Activated T-helper 1 cell treated with Interleukin-2 at 50 U/mL for 16 hours (primary cell): ENCODE results near the gene OCRL.

Experiments
- DNase-seq: peaks from one replicate; pipeline ENCODE4 v3.0.0-alpha.2; 2020; ENCODE audit warnings: low read depth

The OCRL gene

GRCh38 chrX:129585691-129586090 lies 45.6 kb downstream of the OCRL start:
- DNase-seq = no peak

- no peak for DNase-seq
Measured at GRCh38 chrX:129586446-129586845, 46.4 kb downstream of the OCRL start.

- no peak for DNase-seq
Measured at GRCh38 chrX:129590596-129590995, 50.5 kb downstream of the OCRL start.

GRCh38 chrX:129593137-129593536 lies 53.1 kb downstream of the OCRL start:
- DNase-seq = no peak

- DNase-seq = no peak
Measured at GRCh38 chrX:129594781-129595180, 54.7 kb downstream of the OCRL start.

- no peak for DNase-seq
Measured at GRCh38 chrX:129596077-129596476, 56.0 kb downstream of the OCRL start.

GRCh38 chrX:129597905-129598304 lies 57.8 kb downstream of the OCRL start:
- no peak for DNase-seq

- no peak for DNase-seq
Measured at GRCh38 chrX:129599499-129599898, 59.4 kb downstream of the OCRL start.

GRCh38 chrX:129599996-129600395 lies 59.9 kb downstream of the OCRL start:
- DNase-seq = no peak

GRCh38 chrX:129600981-129601424 lies 60.9 kb downstream of the OCRL start:
- DNase-seq = no peak

GRCh38 chrX:129606918-129607317 lies 66.9 kb downstream of the OCRL start:
- peak; percentile 19 for DNase-seq

- no peak for DNase-seq
Measured at GRCh38 chrX:129608496-129608895, 68.4 kb downstream of the OCRL start.

GRCh38 chrX:129609395-129609794 lies 69.3 kb downstream of the OCRL start:
- DNase-seq = no peak

- no peak for DNase-seq
Measured at GRCh38 chrX:129612396-129612795, 72.3 kb downstream of the OCRL start.

- no peak for DNase-seq
Measured at GRCh38 chrX:129613596-129613995, 73.5 kb downstream of the OCRL start.

- no peak for DNase-seq
Measured at GRCh38 chrX:129614481-129615255, 74.6 kb downstream of the OCRL start.

GRCh38 chrX:129617420-129617819 lies 77.4 kb downstream of the OCRL start:
- no peak for DNase-seq

- DNase-seq = no peak
Measured at GRCh38 chrX:129618997-129619396, 78.9 kb downstream of the OCRL start.

GRCh38 chrX:129622757-129623301 lies 82.8 kb downstream of the OCRL start:
- no peak for DNase-seq

GRCh38 chrX:129626026-129626425 lies 86.0 kb downstream of the OCRL start:
- no peak for DNase-seq

- no peak for DNase-seq
Measured at GRCh38 chrX:129629837-129630236, 89.8 kb downstream of the OCRL start.

- DNase-seq = no peak
Measured at GRCh38 chrX:129631849-129632248, 91.8 kb downstream of the OCRL start.

- DNase-seq = no peak
Measured at GRCh38 chrX:129632443-129632842, 92.4 kb downstream of the OCRL start.

GRCh38 chrX:129634541-129634940 lies 94.5 kb downstream of the OCRL start:
- DNase-seq = no peak
